Hematopoietic multipotent progenitor cell treated with erythropoietin and hydrocortisone succinate and interleukin-3 and kit ligand, for 8 days (in vitro differentiated cells): ENCODE measurements around the gene MCRIP1.

Source experiments
- DNase-seq: peaks from one replicate; pipeline ENCODE4 v3.0.0-alpha.2; 2015

Gene MCRIP1

GRCh38 chr17:81817758-81818147 is 15.3 kb downstream of the MCRIP1 start:
- DNase-seq = no peak

GRCh38 chr17:81815646-81815986 is 17.5 kb downstream of the MCRIP1 start:
- DNase-seq = no peak

GRCh38 chr17:81814748-81815645 is 18.1 kb downstream of the MCRIP1 start:
- no peak for DNase-seq

- no peak for DNase-seq
Observed at GRCh38 chr17:81813861-81814683, 19.0 kb downstream of the MCRIP1 start.

- DNase-seq = no peak
Observed at GRCh38 chr17:81813371-81813684, 19.8 kb downstream of the MCRIP1 start.

- DNase-seq = no peak
Observed at GRCh38 chr17:81812571-81813370, 20.3 kb downstream of the MCRIP1 start.

- DNase-seq = no peak
Observed at GRCh38 chr17:81811705-81812570, 21.2 kb downstream of the MCRIP1 start.

- DNase-seq = no peak
Observed at GRCh38 chr17:81810892-81811704, 22.0 kb downstream of the MCRIP1 start.

GRCh38 chr17:81810476-81810875 is 22.6 kb downstream of the MCRIP1 start:
- no peak for DNase-seq

GRCh38 chr17:81809556-81809998 is 23.5 kb downstream of the MCRIP1 start:
- no peak for DNase-seq

GRCh38 chr17:81808778-81809555 is 24.1 kb downstream of the MCRIP1 start:
- no peak for DNase-seq

- no peak for DNase-seq
Observed at GRCh38 chr17:81807839-81808238, 25.3 kb downstream of the MCRIP1 start.

GRCh38 chr17:81807210-81807719 is 25.8 kb downstream of the MCRIP1 start:
- no peak for DNase-seq

- no peak for DNase-seq
Observed at GRCh38 chr17:81806461-81807209, 26.5 kb downstream of the MCRIP1 start.

GRCh38 chr17:81805707-81806460 is 27.2 kb downstream of the MCRIP1 start:
- no peak for DNase-seq

GRCh38 chr17:81804559-81805399 is 28.3 kb downstream of the MCRIP1 start:
- no peak for DNase-seq

- no peak for DNase-seq
Observed at GRCh38 chr17:81803728-81804558, 29.1 kb downstream of the MCRIP1 start, which contains the start of gene GCGR. GCGR (plus strand) TSS chr17:81804150; CDS start chr17:81809019, 4,869 bp downstream.
